PC-9 (cell line): ENCODE data around the gene MOB3B. TPM values are rescaled to one million over a fixed set of nuclear protein-coding genes. Genes with fewer than 3 reads are reported as not detected.

Source experiments
- BruUV-seq: library from RNA; stranded (reverse); fragments of 400-500 nt; replicated peaks from 2 replicates; lab custom pipeline; 2021; lab: Mats Ljungman, UMichigan
- CTCF ChIA-PET: fragments of 300-600 bp; sonication (Branson Sonifier 250); formaldehyde crosslinking; loops from one replicate; lab custom pipeline; 2022; ENCODE audit warnings: antibody characterized with exemption; lab: Charles Lee
- POLR2A ChIA-PET: fragments of 300-600 bp; sonication (Branson Sonifier 250); formaldehyde crosslinking; loops from one replicate; lab custom pipeline; 2022; ENCODE audit warnings: antibody characterized with exemption; ENCODE audit not compliant: unreplicated experiment; lab: Charles Lee
- DNase-seq, 2 experiments: peaks; one replicate each; pipeline versions ENCODE4 v3.0.0 to v3.0.0-alpha.2; 2015 to 2022; ENCODE audit warnings: mixed read lengths in 1 of 2
- H2AFZ ChIP-seq: fragments of 200-600 bp; sonication (generic); 2 replicates; pipeline ENCODE4 v1.8.1; 2017; ENCODE audit warnings: antibody characterized with exemption
- H3F3A ChIP-seq: fragments of 200-600 bp; sonication (generic); 2 replicates; pipeline ENCODE4 v1.8.1; 2017; ENCODE audit warnings: antibody characterized with exemption, mild to moderate bottlenecking, low read depth; ENCODE audit not compliant: insufficient read depth
- H3K27ac ChIP-seq: fragments of 200-600 bp; sonication (generic); 2 replicates; pipeline ENCODE4 v1.6.1; 2016; ENCODE audit warnings: mixed run types
- H3K27me3 ChIP-seq: fragments of 200-600 bp; sonication (generic); 2 replicates; pipeline ENCODE4 v1.6.1; 2016; ENCODE audit warnings: low read depth, mixed run types; ENCODE audit not compliant: insufficient read depth
- H3K36me3 ChIP-seq: fragments of 200-600 bp; sonication (generic); 2 replicates; pipeline ENCODE4 v1.6.1; 2016; ENCODE audit warnings: low read depth, mixed run types
- H3K4me1 ChIP-seq: fragments of 200-600 bp; sonication (generic); replicated peaks from 2 replicates; pipeline ENCODE4 v1.6.1; 2016; ENCODE audit warnings: mixed run types; ENCODE audit not compliant: insufficient read depth
- H3K4me2 ChIP-seq: fragments of 200-600 bp; sonication (generic); 2 replicates; pipeline ENCODE4 v1.6.1; 2017; ENCODE audit warnings: mixed run types
- H3K4me3 ChIP-seq: fragments of 200-600 bp; sonication (generic); 2 replicates; pipeline ENCODE4 v1.6.1; 2016; ENCODE audit warnings: mixed run types
- H3K79me2 ChIP-seq: fragments of 200-600 bp; sonication (generic); 2 replicates; pipeline ENCODE4 v1.6.1; 2017; ENCODE audit warnings: low read depth, mixed run types
- H3K9me2 ChIP-seq: fragments of 200-600 bp; sonication (generic); 2 replicates; pipeline ENCODE4 v1.8.1; 2017; ENCODE audit warnings: mild to moderate bottlenecking; ENCODE audit not compliant: insufficient read depth
- H3K9me3 ChIP-seq: fragments of 200-600 bp; sonication (generic); 2 replicates; pipeline ENCODE4 v1.8.1; 2016; ENCODE audit warnings: low read depth; ENCODE audit not compliant: insufficient read depth
- H4K20me1 ChIP-seq: fragments of 200-600 bp; sonication (generic); 2 replicates; pipeline ENCODE4 v1.8.1; 2017; ENCODE audit not compliant: insufficient read depth
- EZH2 ChIP-seq: fragments of 200-600 bp; sonication (generic); IDR thresholded peaks from 2 replicates; pipeline ENCODE4 v1.8.0; 2017; ENCODE audit warnings: antibody characterized with exemption, low read depth
- intact Hi-C: fragments of 100-400 bp; cut with micrococcal nuclease; formaldehyde crosslinking; loops from one replicate; pipeline ENCODE4 v1.10.0; 2022; ENCODE audit not compliant: unreplicated experiment
- total RNA-seq: library from RNA; stranded (reverse); gene quantifications from 2 replicates; pipeline ENCODE4 v1.2.3, GENCODE V29; 2021
- TF ChIP-seq, protein P1 (sequence below): fragments of 200-600 bp; sonication (generic); conservative IDR thresholded peaks from 2 replicates; pipeline ENCODE4 v1.6.1; 2017; ENCODE audit warnings: mixed run types, antibody characterized with exemption, mild to moderate bottlenecking, moderate library complexity

Gene MOB3B
- total RNA-seq, 1 experiment from 2014 or later: 4.4 TPM

DNA sequence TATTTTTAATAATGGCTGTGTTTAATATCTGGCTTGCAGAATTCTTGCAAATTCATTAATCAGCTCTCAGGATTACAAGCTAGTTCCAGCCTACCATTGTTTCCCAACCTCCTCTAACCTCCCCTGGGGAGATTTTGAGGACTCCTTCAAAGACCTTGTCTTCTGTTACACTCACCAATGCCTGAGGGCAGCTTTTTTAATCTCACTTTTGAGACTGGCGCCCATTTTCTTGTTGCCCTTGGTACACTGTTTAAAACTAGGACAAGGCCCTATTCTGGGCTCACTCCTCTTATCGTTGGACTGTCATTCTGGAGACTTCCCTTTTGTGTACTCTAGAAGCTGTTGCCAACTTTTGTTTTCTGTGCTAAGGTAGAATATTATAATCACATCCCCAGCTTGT, 219.0 kb downstream of the MOB3B start:
- no peaks in the 10 kb centered on the region for H3K9me2 ChIP-seq
- BruUV-seq: no TSS peak
- no peak overlapping the region for H3K4me3 ChIP-seq
- intact Hi-C loops: no loop called here
- no peak for DNase-seq
- H3K4me1 ChIP-seq: no peaks in the 10 kb centered on the region
- H3K36me3 ChIP-seq: no peaks in the 10 kb centered on the region
- no peaks in the 10 kb centered on the region for H3K79me2 ChIP-seq
- H3K4me2 ChIP-seq: no peak overlapping the region
- ChIA-PET CTCF (no interaction called here), POLR2A (no interaction called here)
- H3K9me3 ChIP-seq: no peaks in the 10 kb centered on the region
- no peak overlapping the region for H3K27ac ChIP-seq
- H2AFZ ChIP-seq: no peak overlapping the region
- no peaks in the 10 kb centered on the region for H4K20me1 ChIP-seq
- no peak for TF ChIP-seq EZH2
- TF ChIP-seq, protein P1, sequence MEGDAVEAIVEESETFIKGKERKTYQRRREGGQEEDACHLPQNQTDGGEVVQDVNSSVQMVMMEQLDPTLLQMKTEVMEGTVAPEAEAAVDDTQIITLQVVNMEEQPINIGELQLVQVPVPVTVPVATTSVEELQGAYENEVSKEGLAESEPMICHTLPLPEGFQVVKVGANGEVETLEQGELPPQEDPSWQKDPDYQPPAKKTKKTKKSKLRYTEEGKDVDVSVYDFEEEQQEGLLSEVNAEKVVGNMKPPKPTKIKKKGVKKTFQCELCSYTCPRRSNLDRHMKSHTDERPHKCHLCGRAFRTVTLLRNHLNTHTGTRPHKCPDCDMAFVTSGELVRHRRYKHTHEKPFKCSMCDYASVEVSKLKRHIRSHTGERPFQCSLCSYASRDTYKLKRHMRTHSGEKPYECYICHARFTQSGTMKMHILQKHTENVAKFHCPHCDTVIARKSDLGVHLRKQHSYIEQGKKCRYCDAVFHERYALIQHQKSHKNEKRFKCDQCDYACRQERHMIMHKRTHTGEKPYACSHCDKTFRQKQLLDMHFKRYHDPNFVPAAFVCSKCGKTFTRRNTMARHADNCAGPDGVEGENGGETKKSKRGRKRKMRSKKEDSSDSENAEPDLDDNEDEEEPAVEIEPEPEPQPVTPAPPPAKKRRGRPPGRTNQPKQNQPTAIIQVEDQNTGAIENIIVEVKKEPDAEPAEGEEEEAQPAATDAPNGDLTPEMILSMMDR: no peak
- no peaks in the 10 kb centered on the region for H3K27me3 ChIP-seq
- no peaks in the 10 kb centered on the region for H3F3A ChIP-seq

DNA sequence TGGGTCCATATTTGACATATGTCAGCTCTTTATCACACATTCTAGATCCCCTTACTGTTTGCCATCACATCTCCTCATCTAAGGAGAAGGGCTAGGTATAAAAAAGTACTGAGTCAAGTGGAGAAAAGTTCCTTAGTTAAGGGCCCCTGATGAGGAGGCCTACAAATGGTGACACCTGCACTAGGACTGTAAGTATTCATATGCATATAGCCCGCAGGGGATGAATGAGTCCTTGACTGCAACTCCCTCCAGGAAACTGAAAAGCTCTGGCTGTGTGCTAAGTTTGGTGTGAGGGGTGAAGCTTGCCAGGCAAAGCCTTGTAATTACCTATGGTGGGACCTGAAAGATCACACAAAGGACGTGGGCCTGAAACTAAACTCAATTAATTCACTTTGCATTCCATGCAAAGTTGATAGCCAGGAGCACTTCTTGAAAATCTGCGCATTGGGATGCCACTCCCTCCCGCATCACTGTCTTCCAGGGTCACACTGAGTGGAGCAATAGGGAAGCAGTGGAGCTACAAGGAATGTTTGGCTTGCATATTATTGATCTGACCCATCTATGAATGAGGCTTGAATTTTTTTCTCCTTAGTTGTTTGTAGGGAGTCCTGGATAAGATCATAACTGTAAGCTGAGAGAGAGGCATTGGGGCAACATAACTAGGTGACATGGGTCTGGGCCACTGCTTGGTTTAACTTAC, 220.8 kb downstream of the MOB3B start:
- Histone ChIP-seq H3K9me2 (no peaks in the 10 kb centered on the region), H4K20me1 (no peaks in the 10 kb centered on the region), H3K36me3 (no peaks in the 10 kb centered on the region), H3F3A (no peaks in the 10 kb centered on the region), H3K4me1 (no peaks in the 10 kb centered on the region), H2AFZ (no peak overlapping the region), H3K9me3 (no peaks in the 10 kb centered on the region), H3K27ac (no peak overlapping the region), H3K79me2 (no peaks in the 10 kb centered on the region), H3K27me3 (no peaks in the 10 kb centered on the region), H3K4me2 (no peak overlapping the region), H3K4me3 (no peak overlapping the region)
- ChIA-PET CTCF (no interaction called here), POLR2A (no interaction called here)
- TF ChIP-seq, protein P1: no peak
- TF ChIP-seq EZH2: no peak
- DNase-seq: no peak
- no TSS peak for BruUV-seq
- intact Hi-C loops: no loop called here

DNA sequence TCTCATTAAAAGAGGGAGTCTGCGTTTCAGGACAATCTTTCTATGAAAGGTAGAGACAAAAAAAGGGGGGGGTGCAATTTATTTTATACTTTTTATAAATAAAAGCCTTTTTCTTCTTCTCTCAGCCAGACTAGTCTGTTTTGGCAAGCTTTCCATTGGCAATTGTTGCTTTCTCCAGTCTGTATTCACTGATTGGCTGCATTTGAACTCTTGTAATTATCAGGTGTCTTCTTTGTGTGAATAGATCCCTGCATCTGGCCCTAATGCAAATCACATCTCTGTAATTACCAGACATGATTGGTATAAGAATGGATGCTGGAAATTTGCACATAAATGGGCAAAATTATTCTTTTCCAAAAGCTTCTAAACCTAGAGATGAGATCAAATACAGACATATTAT, 225.1 kb downstream of the MOB3B start:
- intact Hi-C loops: no loop called here
- no peaks in the 10 kb centered on the region for H3K36me3 ChIP-seq
- TF ChIP-seq EZH2: no peak
- TF ChIP-seq, protein P1: no peak
- peaks cover 10% of the 10 kb centered on the region for H3K4me1 ChIP-seq
- H2AFZ ChIP-seq: no peak overlapping the region
- H3K4me3 ChIP-seq: no peak overlapping the region
- POLR2A ChIA-PET: no interaction called here
- H4K20me1 ChIP-seq: no peaks in the 10 kb centered on the region
- no peaks in the 10 kb centered on the region for H3K79me2 ChIP-seq
- H3K9me3 ChIP-seq: no peaks in the 10 kb centered on the region
- no peak overlapping the region for H3K27ac ChIP-seq
- no peak overlapping the region for H3K4me2 ChIP-seq
- H3F3A ChIP-seq: no peaks in the 10 kb centered on the region
- DNase-seq: no peak
- no peaks in the 10 kb centered on the region for H3K9me2 ChIP-seq
- H3K27me3 ChIP-seq: no peaks in the 10 kb centered on the region
- CTCF ChIA-PET: no interaction called here
- BruUV-seq: no TSS peak
